ENCODE results near the gene SYTL1. TPM values are rescaled to one million over a fixed set of nuclear protein-coding genes. Genes with fewer than 3 reads are reported as not detected.

The SYTL1 gene
- total RNA-seq, 1 experiment from 2014 or later: 81.8 TPM

- CTCF ChIA-PET: interaction anchor here (0.6 to 2.0 kb wide), 4 partner anchors 13 to 246 kb away, joined by 3 to 12 read pairs (median 4); partner anchors contain the start of gene MAP3K6
- no TSS peak for BruUV-seq (replicated peaks)
Observed at GRCh38 chr1:27353166-27353565, 11.3 kb downstream of the SYTL1 start.

DNA sequence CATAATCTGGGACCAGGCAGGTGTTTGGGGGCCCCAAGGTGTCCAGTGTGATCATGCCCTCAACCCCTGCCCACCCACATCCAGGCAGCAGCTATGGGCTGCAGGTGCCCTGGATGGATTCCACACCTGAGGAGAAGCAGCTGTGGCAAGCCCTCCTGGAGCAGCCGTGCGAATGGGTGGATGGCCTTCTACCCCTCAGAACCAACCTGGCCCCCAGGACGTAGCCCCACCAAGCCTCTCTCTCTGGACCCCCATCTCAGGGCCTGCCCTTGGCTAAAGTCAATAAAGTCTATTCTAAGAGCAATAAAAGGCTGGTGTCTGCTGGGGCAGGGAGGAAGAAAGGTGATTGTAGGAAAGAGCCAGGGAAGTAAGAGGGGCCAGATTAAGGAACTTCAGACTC is 11.8 kb downstream of the SYTL1 start:
- no peaks in the 10 kb centered on the region for H3K4me1 Mint-ChIP-seq (ENCODE audit: insufficient read depth, unreplicated experiment)

More at GRCh38 chr1:27353166-27353565, 11.3 kb downstream of the SYTL1 start:
- Mint-ChIP-seq H3K4me3 (ENCODE audit: unreplicated experiment) (no peak overlapping the region), H3K27me3 (ENCODE audit: insufficient read depth, unreplicated experiment) (no peaks in the 10 kb centered on the region), H3K4me1 (ENCODE audit: insufficient read depth, unreplicated experiment) (peaks cover under 1% of the 10 kb centered on the region), H3K27ac (ENCODE audit: low read depth, unreplicated experiment) (peak overlapping the region; percentile 54), H3K36me3 (ENCODE audit: insufficient read depth, unreplicated experiment) (peaks cover 85% of the 10 kb centered on the region), H3K9me3 (ENCODE audit: unreplicated experiment) (no peaks in the 10 kb centered on the region)
- no peak for TF ChIP-seq CTCF (IDR thresholded peaks at IDR 0.05; ENCODE audit: unreplicated experiment)
- no peak for DNase-seq (ENCODE audit: unreplicated experiment)
- POLR2A ChIA-PET: interaction anchor here (0.9 to 5.9 kb wide), 4 partner anchors 9 to 53 kb away, joined by 5 to 33 read pairs (median 16); partner anchors contain the start of genes MAP3K6 and SYTL1
- intact Hi-C loops (cut with micrococcal nuclease): no loop called here

GRCh38 chr1:27355683-27356082 is 13.9 kb downstream of the SYTL1 start:
- H3K27me3 Mint-ChIP-seq (ENCODE audit: insufficient read depth, unreplicated experiment): no peaks in the 10 kb centered on the region
- intact Hi-C loops (cut with micrococcal nuclease): no loop called here
- CTCF ChIA-PET: interaction anchor here (2.2 to 4.1 kb wide), 4 partner anchors 10 to 55 kb away, joined by 9 to 45 read pairs (median 30); partner anchors contain the start of genes MAP3K6 and SYTL1
- peaks cover 4% of the 10 kb centered on the region for H3K4me1 Mint-ChIP-seq (ENCODE audit: insufficient read depth, unreplicated experiment)
- TF ChIP-seq CTCF (IDR thresholded peaks at IDR 0.05; ENCODE audit: unreplicated experiment): no peak
- POLR2A ChIA-PET: interaction anchor here (1.2 to 4.2 kb wide), 4 partner anchors 9 to 34 kb away, joined by 3 to 24 read pairs (median 10); partner anchors contain the start of genes MAP3K6 and SYTL1
- no TSS peak for BruUV-seq (replicated peaks)
- H3K27ac Mint-ChIP-seq (ENCODE audit: low read depth, unreplicated experiment): no peak overlapping the region
- no peaks in the 10 kb centered on the region for H3K9me3 Mint-ChIP-seq (ENCODE audit: unreplicated experiment)
- peaks cover 81% of the 10 kb centered on the region for H3K36me3 Mint-ChIP-seq (ENCODE audit: insufficient read depth, unreplicated experiment)
- DNase-seq (ENCODE audit: unreplicated experiment): no peak
- no peak overlapping the region for H3K4me3 Mint-ChIP-seq (ENCODE audit: unreplicated experiment)

More for the DNA sequence above, 11.8 kb downstream of the SYTL1 start:
- TF ChIP-seq CTCF (IDR thresholded peaks at IDR 0.05; ENCODE audit: unreplicated experiment): no peak
- Mint-ChIP-seq H3K27ac (ENCODE audit: low read depth, unreplicated experiment) (peak overlapping the region; percentile 54), H3K36me3 (ENCODE audit: insufficient read depth, unreplicated experiment) (peaks cover 81% of the 10 kb centered on the region), H3K4me3 (ENCODE audit: unreplicated experiment) (no peak overlapping the region), H3K9me3 (ENCODE audit: unreplicated experiment) (no peaks in the 10 kb centered on the region), H3K27me3 (ENCODE audit: insufficient read depth, unreplicated experiment) (no peaks in the 10 kb centered on the region)
- no peak for DNase-seq (ENCODE audit: unreplicated experiment)
- intact Hi-C loops (cut with micrococcal nuclease): no loop called here
- POLR2A ChIA-PET: interaction anchor here (0.9 to 5.9 kb wide), 4 partner anchors 10 to 53 kb away, joined by 5 to 33 read pairs (median 16); partner anchors contain the start of genes MAP3K6 and SYTL1
- no TSS peak for BruUV-seq (replicated peaks)
- CTCF ChIA-PET: interaction anchor here (0.6 to 2.2 kb wide), 8 partner anchors 12 to 245 kb away, joined by 3 to 12 read pairs (median 4); partner anchors contain the start of genes MAP3K6 and SYTL1

DNA sequence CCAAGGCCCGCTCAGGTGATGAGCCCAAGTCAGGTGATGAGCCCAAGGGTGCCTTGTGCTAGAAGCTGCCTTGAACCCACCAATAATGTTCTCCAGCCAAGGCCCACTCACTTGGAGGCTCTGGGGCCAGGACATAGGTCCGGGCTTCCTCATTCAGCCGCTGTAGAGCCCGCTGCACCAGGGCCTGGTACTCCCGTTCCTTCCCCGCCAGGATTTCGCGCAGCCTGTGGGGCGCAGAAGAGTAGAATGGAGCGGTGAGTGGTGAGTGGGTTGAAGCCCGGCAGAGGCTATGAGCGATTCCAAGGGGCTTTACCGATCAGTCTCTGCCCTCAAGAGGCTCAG is 14.4 kb downstream of the SYTL1 start:
- CTCF ChIA-PET: interaction anchor here (0.8 to 4.1 kb wide), 8 partner anchors 10 to 305 kb away, joined by 3 to 45 read pairs (median 13); partner anchors contain the start of genes MAP3K6 and SYTL1

More for the DNA sequence above, 14.4 kb downstream of the SYTL1 start:
- POLR2A ChIA-PET: interaction anchor here (1.2 to 4.2 kb wide), 4 partner anchors 9 to 34 kb away, joined by 3 to 24 read pairs (median 10); partner anchors contain the start of genes MAP3K6 and SYTL1
- DNase-seq (ENCODE audit: unreplicated experiment): no peak
- Mint-ChIP-seq H3K9me3 (ENCODE audit: unreplicated experiment) (no peaks in the 10 kb centered on the region), H3K36me3 (ENCODE audit: insufficient read depth, unreplicated experiment) (peaks cover 80% of the 10 kb centered on the region), H3K4me3 (ENCODE audit: unreplicated experiment) (no peak overlapping the region), H3K27me3 (ENCODE audit: insufficient read depth, unreplicated experiment) (no peaks in the 10 kb centered on the region), H3K4me1 (ENCODE audit: insufficient read depth, unreplicated experiment) (peaks cover 4% of the 10 kb centered on the region), H3K27ac (ENCODE audit: low read depth, unreplicated experiment) (no peak overlapping the region)
- no peak for TF ChIP-seq CTCF (IDR thresholded peaks at IDR 0.05; ENCODE audit: unreplicated experiment)
- intact Hi-C loops (cut with micrococcal nuclease): no loop called here
- no TSS peak for BruUV-seq (replicated peaks)
